Measurements from ENCODE around the gene ELOVL5.

- TF ChIP-seq EP300 (IDR thresholded peaks at IDR 0.05; ENCODE audit: borderline replicate concordance) (no peak), MAX (IDR thresholded peaks at IDR 0.05) (no peak), RAD21 (IDR thresholded peaks at IDR 0.05; ENCODE audit: low read depth) (no peak)
Observed at GRCh38 chr6:53273370-53273769, 75.4 kb downstream of the ELOVL5 start.

Data from Ishikawa (cell line).